HepG2 (cell line): ENCODE data around the gene C9orf78. TPM values are rescaled to one million over a fixed set of nuclear protein-coding genes. Genes with fewer than 3 reads are reported as not detected.

ENCODE experiments used
- ATAC-seq: fragments of 200-7000 bp; cut with Tn5 transposase; 3 replicates; pipeline ENCODE4 v1.9.1; 2020; ENCODE audit warnings: mild to moderate bottlenecking, moderate library complexity
- BruUV-seq: library from RNA; stranded (reverse); fragments of 400-500 nt; replicated peaks from 2 replicates; lab custom pipeline; 2021; lab: Mats Ljungman, UMichigan
- CTCF ChIA-PET: fragments of 300-600 bp; formaldehyde crosslinking; extraction: SDS; loops from one replicate; lab custom pipeline; 2021; ENCODE audit warnings: low total read pairs, inconsistent platforms, low intra/inter-chr PET ratio; lab: Yijun Ruan, JAX
- POLR2A ChIA-PET: fragments of 350-600 bp; sonication (Branson Sonifier 250); formaldehyde crosslinking; loops from one replicate; lab custom pipeline; 2020; ENCODE audit warnings: antibody characterized with exemption, inconsistent platforms; lab: Yijun Ruan, JAX
- DNase-seq: peaks from one replicate; pipeline ENCODE4 v3.0.0-alpha.2; 2015; ENCODE audit warnings: low spot score
- FAIRE-seq: peaks from 3 replicates; lab custom pipeline; 2011; peaks lifted over from hg19 to GRCh38; lab: Jason Lieb, UNC
- H2AFZ ChIP-seq: one replicate; pipeline ENCODE4 v1.6.1; 2011; ENCODE audit warnings: low read length, inconsistent platforms
- H3K27ac ChIP-seq: fragments of 300-600 bp; 3 replicates; pipeline ENCODE4 v1.8.0; 2011; ENCODE audit warnings: mixed run types, mild to moderate bottlenecking, mixed read lengths, low read length, inconsistent platforms; ENCODE audit not compliant: insufficient read depth; ENCODE audit errors: extremely low read length
- H3K27me3 ChIP-seq, 2 experiments: fragments of 200-600 bp in 1 of 2; 2 replicates in 1 of 2; 3 replicates in 1 of 2; pipeline versions ENCODE4 v1.6.0 to v1.8.0; 2011; ENCODE audit warnings: low read length in 2 of 2, mild to moderate bottlenecking in 2 of 2, moderate library complexity in 2 of 2, inconsistent platforms in 1 of 2; ENCODE audit not compliant: insufficient read depth in 2 of 2, control insufficient read depth in 1 of 2
- H3K36me3 ChIP-seq, 2 experiments: fragments of 200-600 bp in 1 of 2; replicated peaks in 1 of 2; 2 replicates in 1 of 2; 3 replicates in 1 of 2; pipeline versions ENCODE4 v1.5.1 to v1.8.0; 2011; ENCODE audit warnings: low read length in 2 of 2, inconsistent platforms in 1 of 2; ENCODE audit not compliant: insufficient read depth in 2 of 2, control insufficient read depth in 1 of 2
- H3K4me1 ChIP-seq: 2 replicates; pipeline ENCODE4 v1.5.1; 2012; ENCODE audit warnings: low read length, inconsistent platforms; ENCODE audit not compliant: insufficient read depth
- H3K4me2 ChIP-seq: 2 replicates; pipeline ENCODE4 v1.6.0; 2011; ENCODE audit warnings: low read depth, low read length, inconsistent platforms
- H3K4me3 ChIP-seq, 3 experiments: fragments of 200-600 bp in 1 of 3; sonication (generic), shearing (Covaris generic) in 1 of 3; replicated peaks in 1 of 3; 2 replicates each; pipeline ENCODE4 v1.5.1; 2011 to 2016; ENCODE audit warnings: low read length in 3 of 3, inconsistent platforms in 2 of 3, low read depth in 2 of 3, mild to moderate bottlenecking in 2 of 3, control low read depth in 1 of 3, mixed read lengths in 1 of 3; ENCODE audit not compliant: insufficient read depth in 1 of 3
- H3K79me2 ChIP-seq: one replicate; pipeline ENCODE4 v1.6.1; 2011; ENCODE audit warnings: low read length, inconsistent platforms; ENCODE audit not compliant: insufficient read depth
- H3K9ac ChIP-seq: 2 replicates; pipeline ENCODE4 v1.6.0; 2011; ENCODE audit warnings: mild to moderate bottlenecking, low read depth, low read length, inconsistent platforms; ENCODE audit not compliant: insufficient read depth
- H3K9me3 ChIP-seq: 2 replicates; pipeline ENCODE4 v1.5.1; 2012; ENCODE audit warnings: mild to moderate bottlenecking, low read length
- H4K20me1 ChIP-seq: 2 replicates; pipeline ENCODE4 v1.6.0; 2011; ENCODE audit warnings: inconsistent platforms, mild to moderate bottlenecking, low read length, moderate library complexity; ENCODE audit not compliant: insufficient read depth
- CTCF ChIP-seq: sonication (generic); formaldehyde crosslinking; IDR thresholded peaks from 2 replicates; pipeline ENCODE4 v1.5.0; 2020; ENCODE audit warnings: mild to moderate bottlenecking, missing genetic modification reagents, moderate library complexity
- FOXK2 ChIP-seq: fragments of 450-650 bp; IDR thresholded peaks from 2 replicates; pipeline ENCODE4 v1.6.1; 2016
- JDP2 ChIP-seq: sonication (generic); formaldehyde crosslinking; IDR thresholded peaks from 2 replicates; pipeline ENCODE4 v1.8.1; 2022; ENCODE audit warnings: missing genetic modification reagents, borderline replicate concordance
- SAFB2 ChIP-seq: sonication (generic); formaldehyde crosslinking; IDR thresholded peaks from 2 replicates; pipeline ENCODE4 v1.5.1; 2020; ENCODE audit warnings: missing genetic modification reagents, low read depth, mild to moderate bottlenecking, borderline replicate concordance
- ZC3H4 ChIP-seq: sonication (generic); formaldehyde crosslinking; IDR thresholded peaks from 2 replicates; pipeline ENCODE4 v1.4.0; 2020; ENCODE audit warnings: missing genetic modification reagents, borderline replicate concordance
- ZNF484 ChIP-seq: sonication (generic); formaldehyde crosslinking; IDR thresholded peaks from 2 replicates; pipeline ENCODE4 v1.5.1; 2020; ENCODE audit warnings: mild to moderate bottlenecking, low read depth, missing genetic modification reagents, borderline replicate concordance
- ZNF616 ChIP-seq: sonication (generic); formaldehyde crosslinking; IDR thresholded peaks from 2 replicates; pipeline ENCODE4 v1.5.0; 2020; ENCODE audit warnings: low read depth, mild to moderate bottlenecking, missing genetic modification reagents
- ZNF724P ChIP-seq: sonication (generic); formaldehyde crosslinking; IDR thresholded peaks from 2 replicates; pipeline ENCODE4 v1.8.0; 2022; ENCODE audit warnings: missing genetic modification reagents, borderline replicate concordance
- ZNF792 ChIP-seq: IDR thresholded peaks from 2 replicates; pipeline ENCODE4 v1.6.1; 2016
- ZNF839 ChIP-seq: sonication (generic); formaldehyde crosslinking; IDR thresholded peaks from 2 replicates; pipeline ENCODE4 v1.4.0; 2020; ENCODE audit warnings: missing genetic modification reagents, mild to moderate bottlenecking, borderline replicate concordance
- WGBS: methylation state at CpG from one replicate; pipeline ENCODE4 v1.1.6; 2017; ENCODE audit warnings: low lambda C conversion rate; 5-methylcytosine and 5-hydroxymethylcytosine counted together
- in situ Hi-C: cut with HindIII; loops from 2 replicates; pipeline ENCODE4 v1.10.0; 2017; ENCODE audit warnings: low pct_unique_long_range_greater_than_20kb; ENCODE audit not compliant: extremely low pct_ligation_motif_present
- intact Hi-C: fragments of 100-400 bp; cut with micrococcal nuclease; formaldehyde crosslinking; loops from one replicate; pipeline ENCODE4 v1.10.0; 2022; ENCODE audit not compliant: unreplicated experiment
- polyA plus RNA-seq, 8 experiments: library from polyadenylated mRNA; depleted of rRNA in 3 of 8; stranded (reverse) in 7 of 8; unstranded in 1 of 8; fragments of >200 nt; fragmentation: Illumina TruSeq in 4 of 8; extraction: Trizol in 4 of 8; gene quantifications; 2 replicates each; pipeline versions ENCODE4 v1.2.1 to v1.2.3, GENCODE V29; 2011 to 2016; ENCODE audit warnings: low read depth in 4 of 8, missing spikeins in 1 of 8, mixed read lengths in 1 of 8; ENCODE audit not compliant: insufficient read depth in 1 of 8
- total RNA-seq, 5 experiments: library from RNA; depleted of rRNA; stranded (reverse); fragments of >200 nt; fragmentation: Illumina TruSeq; extraction: Trizol; gene quantifications; 2 replicates each; pipeline ENCODE4 v1.2.3, GENCODE V29; 2016; ENCODE audit warnings: low read depth in 1 of 5
- TF ChIP-seq, protein P1 (sequence below): sonication (generic); formaldehyde crosslinking; IDR thresholded peaks from 2 replicates; pipeline ENCODE4 v1.4.0; 2020; ENCODE audit warnings: missing genetic modification reagents
- TF ChIP-seq, protein P2 (sequence below): sonication (generic); formaldehyde crosslinking; conservative IDR thresholded peaks from 2 replicates; pipeline ENCODE4 v1.4.0; 2020; ENCODE audit warnings: missing genetic modification reagents

C9orf78 gene
- total and polyA plus RNA-seq, 2 of the 13 experiments (the other 11 are each of a cell fraction or from before 2014, with no cell fraction given): 18.4 to 35.5 TPM

DNA sequence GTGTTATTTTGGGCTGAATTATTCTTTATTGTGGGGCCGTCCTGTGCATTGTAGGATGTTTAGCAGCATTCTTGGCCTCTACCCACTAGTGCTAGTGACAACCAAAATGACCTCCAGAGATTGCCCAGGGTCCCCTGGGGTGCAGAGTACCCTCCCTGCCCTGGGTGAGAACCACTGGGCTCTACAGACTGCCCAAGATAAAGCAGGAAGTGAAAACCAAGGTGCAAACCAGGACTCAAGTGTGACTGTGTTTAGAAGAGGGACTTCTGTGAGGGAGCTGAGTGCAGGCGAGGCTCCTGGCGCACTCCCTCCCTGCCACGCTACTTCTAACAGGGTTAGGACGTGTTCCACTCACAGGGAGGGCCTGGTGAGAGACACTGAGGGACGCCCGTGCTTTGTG lies 41.7 kb upstream of the C9orf78 start:
- no peak overlapping the region for H3K9ac ChIP-seq
- POLR2A ChIA-PET: no interaction called here
- CTCF ChIA-PET: no interaction called here
- in situ Hi-C loops: no loop called here
- FAIRE-seq: no peak
- peaks cover 0 to 3% of the 10 kb centered on the region in 2 experiments; a peak in 1 of 5 replicates for H3K36me3 ChIP-seq
- no peak overlapping the region for H3K4me3 ChIP-seq
- 100% methylated on average over 6 of the region's 7 CpGs for WGBS
- H3K9me3 ChIP-seq: no peaks in the 10 kb centered on the region
- H3K79me2 ChIP-seq: no peaks in the 10 kb centered on the region
- intact Hi-C loops: no loop called here
- no TSS peak for BruUV-seq
- TF ChIP-seq SAFB2 (CRISPR knock-in tag) (no peak), ZNF839 (no peak), JDP2 (CRISPR knock-in tag) (no peak), ZNF484 (CRISPR knock-in tag) (no peak), FOXK2 (no peak), ZNF724P (CRISPR knock-in tag) (no peak), ZNF792 (CRISPR knock-in tag) (no peak), CTCF (CRISPR knock-in tag) (no peak), ZC3H4 (no peak), ZNF616 (no peak)
- TF ChIP-seq, protein P1, sequence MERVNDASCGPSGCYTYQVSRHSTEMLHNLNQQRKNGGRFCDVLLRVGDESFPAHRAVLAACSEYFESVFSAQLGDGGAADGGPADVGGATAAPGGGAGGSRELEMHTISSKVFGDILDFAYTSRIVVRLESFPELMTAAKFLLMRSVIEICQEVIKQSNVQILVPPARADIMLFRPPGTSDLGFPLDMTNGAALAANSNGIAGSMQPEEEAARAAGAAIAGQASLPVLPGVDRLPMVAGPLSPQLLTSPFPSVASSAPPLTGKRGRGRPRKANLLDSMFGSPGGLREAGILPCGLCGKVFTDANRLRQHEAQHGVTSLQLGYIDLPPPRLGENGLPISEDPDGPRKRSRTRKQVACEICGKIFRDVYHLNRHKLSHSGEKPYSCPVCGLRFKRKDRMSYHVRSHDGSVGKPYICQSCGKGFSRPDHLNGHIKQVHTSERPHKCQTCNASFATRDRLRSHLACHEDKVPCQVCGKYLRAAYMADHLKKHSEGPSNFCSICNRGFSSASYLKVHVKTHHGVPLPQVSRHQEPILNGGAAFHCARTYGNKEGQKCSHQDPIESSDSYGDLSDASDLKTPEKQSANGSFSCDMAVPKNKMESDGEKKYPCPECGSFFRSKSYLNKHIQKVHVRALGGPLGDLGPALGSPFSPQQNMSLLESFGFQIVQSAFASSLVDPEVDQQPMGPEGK (CRISPR knock-in tag): no peak
- TF ChIP-seq, protein P2, sequence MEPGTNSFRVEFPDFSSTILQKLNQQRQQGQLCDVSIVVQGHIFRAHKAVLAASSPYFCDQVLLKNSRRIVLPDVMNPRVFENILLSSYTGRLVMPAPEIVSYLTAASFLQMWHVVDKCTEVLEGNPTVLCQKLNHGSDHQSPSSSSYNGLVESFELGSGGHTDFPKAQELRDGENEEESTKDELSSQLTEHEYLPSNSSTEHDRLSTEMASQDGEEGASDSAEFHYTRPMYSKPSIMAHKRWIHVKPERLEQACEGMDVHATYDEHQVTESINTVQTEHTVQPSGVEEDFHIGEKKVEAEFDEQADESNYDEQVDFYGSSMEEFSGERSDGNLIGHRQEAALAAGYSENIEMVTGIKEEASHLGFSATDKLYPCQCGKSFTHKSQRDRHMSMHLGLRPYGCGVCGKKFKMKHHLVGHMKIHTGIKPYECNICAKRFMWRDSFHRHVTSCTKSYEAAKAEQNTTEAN (CRISPR knock-in tag): no peak
- TF ChIP-seq, all 625 proteins: peak for 0
- H4K20me1 ChIP-seq: no peaks in the 10 kb centered on the region
- H2AFZ ChIP-seq: no peak overlapping the region
- H3K4me1 ChIP-seq: no peaks in the 10 kb centered on the region
- no peak overlapping the region for H3K27ac ChIP-seq
- no peak overlapping the region for H3K4me2 ChIP-seq
- ATAC-seq (no peak), DNase-seq (no peak)
- H3K27me3 ChIP-seq: no peaks in the 10 kb centered on the region
